ENCODE measurements around the gene ULK1.

The ULK1 gene

DNA sequence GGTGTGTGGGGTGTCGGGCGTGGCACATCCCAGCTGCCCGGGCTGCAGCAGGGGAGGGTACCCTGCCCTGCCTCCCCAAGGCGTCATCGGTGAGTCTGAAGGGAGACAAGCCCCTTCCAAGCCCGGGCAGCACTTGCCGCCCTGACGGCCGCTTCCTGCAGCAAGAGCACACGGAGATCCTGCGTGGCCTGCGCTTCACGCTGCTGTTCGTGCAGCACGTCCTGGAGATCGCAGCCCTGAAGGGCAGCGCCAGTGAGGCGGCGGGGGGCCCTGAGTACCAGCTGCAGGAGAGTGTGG is 24.6 kb downstream of the ULK1 start:
- Mint-ChIP-seq H3K4me1 (no peaks in the 10 kb centered on the region), H3K9me3 (no peaks in the 10 kb centered on the region), H3K27ac (no peak overlapping the region), H3K4me3 (no peak overlapping the region), H3K36me3 (ENCODE audit: low read depth) (peaks cover 8% of the 10 kb centered on the region), H3K27me3 (ENCODE audit: low read depth, poor library complexity) (no peaks in the 10 kb centered on the region)
- no peak for DNase-seq
- TF ChIP-seq, protein P1, sequence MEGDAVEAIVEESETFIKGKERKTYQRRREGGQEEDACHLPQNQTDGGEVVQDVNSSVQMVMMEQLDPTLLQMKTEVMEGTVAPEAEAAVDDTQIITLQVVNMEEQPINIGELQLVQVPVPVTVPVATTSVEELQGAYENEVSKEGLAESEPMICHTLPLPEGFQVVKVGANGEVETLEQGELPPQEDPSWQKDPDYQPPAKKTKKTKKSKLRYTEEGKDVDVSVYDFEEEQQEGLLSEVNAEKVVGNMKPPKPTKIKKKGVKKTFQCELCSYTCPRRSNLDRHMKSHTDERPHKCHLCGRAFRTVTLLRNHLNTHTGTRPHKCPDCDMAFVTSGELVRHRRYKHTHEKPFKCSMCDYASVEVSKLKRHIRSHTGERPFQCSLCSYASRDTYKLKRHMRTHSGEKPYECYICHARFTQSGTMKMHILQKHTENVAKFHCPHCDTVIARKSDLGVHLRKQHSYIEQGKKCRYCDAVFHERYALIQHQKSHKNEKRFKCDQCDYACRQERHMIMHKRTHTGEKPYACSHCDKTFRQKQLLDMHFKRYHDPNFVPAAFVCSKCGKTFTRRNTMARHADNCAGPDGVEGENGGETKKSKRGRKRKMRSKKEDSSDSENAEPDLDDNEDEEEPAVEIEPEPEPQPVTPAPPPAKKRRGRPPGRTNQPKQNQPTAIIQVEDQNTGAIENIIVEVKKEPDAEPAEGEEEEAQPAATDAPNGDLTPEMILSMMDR (IDR thresholded peaks at IDR 0.05) = no peak

DNA sequence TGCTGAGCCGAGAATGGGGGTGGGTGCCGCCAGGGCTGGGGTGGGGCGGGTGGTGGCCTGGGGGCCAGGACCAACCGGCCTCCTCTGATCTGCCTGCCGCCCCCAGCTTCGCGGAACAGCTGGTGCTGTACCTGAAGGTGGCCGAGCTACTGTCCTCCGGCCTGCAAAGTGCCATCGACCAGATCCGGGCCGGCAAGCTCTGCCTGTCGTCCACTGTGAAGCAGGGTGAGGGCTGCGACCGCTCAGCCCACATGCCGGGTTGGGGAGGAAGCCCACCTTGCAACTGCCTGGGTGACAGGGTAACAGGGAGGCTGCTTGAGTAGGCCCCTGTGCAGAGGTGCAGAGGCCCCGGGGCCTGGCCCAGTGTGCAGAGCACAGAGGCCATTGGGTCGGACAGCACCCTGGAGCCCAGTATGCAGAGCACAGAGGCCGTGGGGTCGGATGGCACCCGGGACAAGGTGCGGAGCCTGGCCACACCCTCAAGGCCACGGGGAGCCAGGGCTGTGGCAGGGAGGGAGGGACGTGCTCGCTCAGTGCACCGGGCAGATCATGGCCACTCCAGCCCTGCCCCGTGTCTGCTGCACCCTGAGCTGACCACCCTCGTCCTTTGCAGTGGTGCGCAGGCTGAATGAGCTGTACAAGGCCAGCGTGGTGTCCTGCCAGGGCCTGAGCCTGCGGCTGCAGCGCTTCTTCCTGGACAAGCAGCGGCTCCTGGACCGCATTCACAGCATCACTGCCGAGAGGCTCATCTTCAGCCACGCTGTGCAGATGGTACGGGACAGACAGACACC is 25.1 kb downstream of the ULK1 start:
- H3K36me3 Mint-ChIP-seq (ENCODE audit: low read depth) = peaks cover 4% of the 10 kb centered on the region
- TF ChIP-seq, protein P1 (IDR thresholded peaks at IDR 0.05) = no peak
- no peaks in the 10 kb centered on the region for H3K9me3 Mint-ChIP-seq
- H3K27ac Mint-ChIP-seq = no peak overlapping the region
- no peak for DNase-seq
- no peak overlapping the region for H3K4me3 Mint-ChIP-seq
- H3K4me1 Mint-ChIP-seq = no peaks in the 10 kb centered on the region
- no peaks in the 10 kb centered on the region for H3K27me3 Mint-ChIP-seq (ENCODE audit: low read depth, poor library complexity)

DNA sequence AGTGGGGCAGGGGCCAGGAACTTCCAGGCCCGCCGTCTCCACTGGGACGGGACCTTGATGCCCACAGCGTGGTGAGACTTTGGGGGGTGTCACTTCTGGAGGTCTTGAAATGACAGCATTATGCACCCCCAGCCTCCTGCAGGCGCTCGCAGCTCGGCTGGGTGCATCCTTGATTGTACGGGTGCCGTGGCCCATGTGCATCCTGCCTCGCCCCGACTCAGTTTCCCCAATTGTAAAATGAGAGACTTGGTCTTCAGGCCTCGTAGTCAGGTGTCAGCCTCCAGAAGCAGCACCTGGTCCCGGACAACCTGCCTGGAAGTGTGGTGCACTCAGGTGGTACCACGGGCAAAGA is 25.7 kb downstream of the ULK1 start:
- Mint-ChIP-seq H3K4me3 (no peak overlapping the region), H3K4me1 (no peaks in the 10 kb centered on the region), H3K36me3 (ENCODE audit: low read depth) (peaks cover 3% of the 10 kb centered on the region), H3K27me3 (ENCODE audit: low read depth, poor library complexity) (no peaks in the 10 kb centered on the region), H3K9me3 (no peaks in the 10 kb centered on the region), H3K27ac (no peak overlapping the region)
- DNase-seq = no peak
- TF ChIP-seq, protein P1 (IDR thresholded peaks at IDR 0.05) = no peak

DNA sequence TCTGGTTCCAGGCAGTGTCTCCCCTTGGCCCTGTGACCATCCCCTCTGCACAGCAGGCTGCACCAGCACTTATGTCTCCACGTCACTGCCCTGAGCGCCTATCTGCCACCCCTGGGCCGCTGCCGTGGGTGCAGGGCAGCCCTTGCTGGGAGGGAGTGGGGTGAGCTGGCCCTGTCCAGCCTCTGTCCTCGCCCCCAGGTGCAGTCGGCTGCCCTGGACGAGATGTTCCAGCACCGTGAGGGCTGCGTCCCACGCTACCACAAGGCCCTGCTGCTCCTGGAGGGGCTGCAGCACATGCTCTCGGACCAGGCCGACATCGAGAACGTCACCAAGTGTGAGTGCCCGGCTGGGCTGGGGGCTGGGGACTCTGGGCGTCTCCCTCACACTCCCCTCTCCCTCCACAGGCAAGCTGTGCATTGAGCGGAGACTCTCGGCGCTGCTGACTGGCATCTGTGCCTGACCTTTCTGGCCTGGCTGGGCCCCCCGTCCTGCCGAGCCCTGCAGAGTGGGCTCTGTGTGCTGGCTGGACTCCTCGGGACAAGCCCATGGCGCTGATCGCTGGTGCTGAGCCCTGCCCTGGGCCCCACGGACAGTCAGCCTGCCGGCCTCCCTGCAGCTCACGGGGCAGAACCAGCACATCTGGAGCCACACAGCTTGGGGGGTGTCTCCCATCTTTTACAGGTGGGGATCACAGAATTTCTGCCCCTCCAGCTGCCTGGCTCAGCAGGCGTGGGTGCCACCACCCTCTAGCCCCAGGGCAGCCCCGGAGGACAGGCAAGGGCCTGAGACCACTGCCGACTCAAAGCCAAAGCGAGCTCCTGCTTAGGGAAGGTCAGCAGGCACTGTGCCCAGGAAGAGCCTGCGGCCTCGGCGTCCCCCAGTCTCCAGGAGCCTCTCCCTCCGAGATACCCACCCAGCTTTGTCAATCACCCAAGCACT is 26.7 kb downstream of the ULK1 start:
- Mint-ChIP-seq H3K4me1 (no peaks in the 10 kb centered on the region), H3K36me3 (ENCODE audit: low read depth) (peaks cover 3% of the 10 kb centered on the region), H3K4me3 (no peak overlapping the region), H3K9me3 (no peaks in the 10 kb centered on the region), H3K27me3 (ENCODE audit: low read depth, poor library complexity) (no peaks in the 10 kb centered on the region), H3K27ac (no peak overlapping the region)
- TF ChIP-seq, protein P1 (IDR thresholded peaks at IDR 0.05) = no peak
- no peak for DNase-seq

DNA sequence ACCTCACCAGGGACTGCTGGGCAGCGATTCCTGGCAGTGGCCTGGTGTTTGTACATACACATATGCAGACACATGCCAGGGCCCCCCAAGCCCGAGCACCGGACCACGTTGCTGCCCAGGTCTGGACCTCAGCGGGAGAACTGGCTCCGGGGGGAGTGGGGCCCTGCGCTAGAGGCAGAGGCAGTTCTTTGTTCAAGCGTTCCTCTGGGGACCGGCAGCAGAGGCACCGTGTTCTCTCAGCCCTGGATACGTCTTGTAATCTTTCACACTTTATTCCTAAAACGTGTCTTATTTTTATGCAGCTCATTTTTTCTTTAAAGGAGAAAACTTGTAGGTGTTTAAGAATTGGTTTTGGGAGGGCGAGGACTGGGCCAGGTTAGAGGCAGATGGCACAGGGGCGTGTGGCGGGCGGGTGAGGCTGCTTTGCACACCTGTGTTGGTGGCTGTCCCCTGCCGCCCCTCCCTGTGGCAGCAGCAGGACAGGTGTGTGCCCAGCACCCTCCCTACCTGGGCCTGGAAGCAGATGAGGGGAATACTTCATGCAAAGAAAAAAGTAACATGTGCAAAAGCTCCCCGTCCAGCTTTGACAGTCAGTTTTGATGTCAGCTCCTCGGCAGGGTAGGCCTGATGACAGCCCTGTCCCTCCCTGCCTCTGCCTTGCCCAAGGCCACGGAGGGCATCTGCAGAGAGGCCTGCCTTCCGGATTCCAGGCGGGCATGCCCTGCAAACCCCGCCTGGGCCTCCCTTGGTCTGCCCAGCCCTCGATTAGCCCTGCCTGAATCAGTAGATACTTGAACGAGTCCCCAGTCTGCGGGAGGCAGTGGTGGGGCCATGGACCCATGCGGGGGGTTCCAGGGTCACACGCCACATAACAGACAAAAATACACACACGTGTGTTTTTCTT is 27.7 kb downstream of the ULK1 start:
- no peak for DNase-seq
- H3K27ac Mint-ChIP-seq = peak overlapping the region; percentile 91

More for the DNA sequence above, 27.7 kb downstream of the ULK1 start:
- Mint-ChIP-seq H3K9me3 (no peaks in the 10 kb centered on the region), H3K4me1 (no peaks in the 10 kb centered on the region), H3K36me3 (ENCODE audit: low read depth) (peaks cover 3% of the 10 kb centered on the region), H3K4me3 (no peak overlapping the region), H3K27me3 (ENCODE audit: low read depth, poor library complexity) (no peaks in the 10 kb centered on the region)
- TF ChIP-seq, protein P1 (IDR thresholded peaks at IDR 0.05) = no peak
